SK-N-MC (cell line): Measurements from ENCODE around the gene RNASEH2B.

Experiments used
- EZH2 ChIP-seq: fragments of 200-600 bp; sonication (generic); IDR thresholded peaks from one replicate; pipeline ENCODE4 v1.6.1; 2017; ENCODE audit warnings: antibody characterized with exemption
- POLR2AphosphoS5 ChIP-seq: IDR thresholded peaks from 2 replicates; pipeline ENCODE4 v1.6.1; 2012; ENCODE audit warnings: mild to moderate bottlenecking, low read depth, low read length, borderline replicate concordance

- TF ChIP-seq POLR2AphosphoS5 (no peak), EZH2 (no peak)
These were observed 96.0 kb downstream of the RNASEH2B start for GRCh38 chr13:51005566-51005965.
